HepG2 (cell line): ENCODE data around the gene KIF6. TPM values are rescaled to one million over a fixed set of nuclear protein-coding genes. Genes with fewer than 3 reads are reported as not detected.

Source experiments
- ARNT ChIP-seq: fragments of 450-650 bp; IDR thresholded peaks from 2 replicates; pipeline ENCODE4 v1.6.1; 2017
- ATF6 ChIP-seq: sonication (generic); formaldehyde crosslinking; conservative IDR thresholded peaks from 2 replicates; pipeline ENCODE4 v1.4.0; 2020; ENCODE audit warnings: missing genetic modification reagents
- BRD4 ChIP-seq: sonication (generic); formaldehyde crosslinking; IDR thresholded peaks from 2 replicates; pipeline ENCODE4 v1.4.0; 2020; ENCODE audit warnings: missing genetic modification reagents
- DMTF1 ChIP-seq: sonication (generic); formaldehyde crosslinking; IDR thresholded peaks from 2 replicates; pipeline ENCODE4 v1.4.0; 2020; ENCODE audit warnings: mild to moderate bottlenecking, missing genetic modification reagents
- ETV5 ChIP-seq: IDR thresholded peaks from 2 replicates; pipeline ENCODE4 v1.6.1; 2018; ENCODE audit warnings: missing biosample characterization, missing genetic modification reagents, inconsistent platforms, borderline replicate concordance
- FOSL1 ChIP-seq: sonication (generic); formaldehyde crosslinking; IDR thresholded peaks from 2 replicates; pipeline ENCODE4 v1.9.0; 2021; ENCODE audit warnings: missing genetic modification reagents, borderline replicate concordance
- GABPB1 ChIP-seq: IDR thresholded peaks from 2 replicates; pipeline ENCODE4 v1.6.1; 2016; ENCODE audit warnings: mild to moderate bottlenecking, missing genetic modification reagents, moderate library complexity, missing compliant biosample characterization
- IKZF5 ChIP-seq: IDR thresholded peaks from 2 replicates; pipeline ENCODE4 v1.6.1; 2018; ENCODE audit warnings: missing genetic modification reagents, mild to moderate bottlenecking, missing compliant biosample characterization
- KLF9 ChIP-seq: IDR thresholded peaks from 2 replicates; pipeline ENCODE4 v1.6.1; 2016; ENCODE audit warnings: low read depth
- MED8 ChIP-seq: sonication (generic); formaldehyde crosslinking; IDR thresholded peaks from 2 replicates; pipeline ENCODE4 v1.8.1; 2023; ENCODE audit warnings: mild to moderate bottlenecking, missing genetic modification reagents; ENCODE audit not compliant: insufficient replicate concordance
- NR1H2 ChIP-seq: sonication (generic); formaldehyde crosslinking; IDR thresholded peaks from 2 replicates; pipeline ENCODE4 v1.8.1; 2022; ENCODE audit warnings: low read depth, missing genetic modification reagents, borderline replicate concordance
- PHF8 ChIP-seq: sonication (generic); formaldehyde crosslinking; IDR thresholded peaks from 2 replicates; pipeline ENCODE4 v1.5.0; 2020; ENCODE audit warnings: missing genetic modification reagents
- RAD51 ChIP-seq: fragments of 450-650 bp; IDR thresholded peaks from 2 replicates; pipeline ENCODE4 v1.6.1; 2016; ENCODE audit warnings: borderline replicate concordance
- SNAPC2 ChIP-seq: sonication (generic); formaldehyde crosslinking; IDR thresholded peaks from 2 replicates; pipeline ENCODE4 v1.8.1; 2022; ENCODE audit warnings: mild to moderate bottlenecking, missing genetic modification reagents
- STAG1 ChIP-seq: sonication (generic); formaldehyde crosslinking; IDR thresholded peaks from 2 replicates; pipeline ENCODE4 v1.4.0; 2020; ENCODE audit warnings: missing genetic modification reagents
- TBL1XR1 ChIP-seq: fragments of 150-350 bp; IDR thresholded peaks from 2 replicates; pipeline ENCODE4 v1.6.1; 2014; ENCODE audit warnings: borderline replicate concordance, low read length; ENCODE audit not compliant: partially characterized antibody
- TP53 ChIP-seq: sonication (generic); formaldehyde crosslinking; conservative IDR thresholded peaks from 2 replicates; pipeline ENCODE4 v1.4.0; 2020; ENCODE audit warnings: missing genetic modification reagents
- ZNF121 ChIP-seq: sonication (generic); formaldehyde crosslinking; IDR thresholded peaks from 2 replicates; pipeline ENCODE4 v1.5.0; 2020; ENCODE audit warnings: mild to moderate bottlenecking, missing genetic modification reagents
- ZNF225 ChIP-seq: sonication (generic); formaldehyde crosslinking; IDR thresholded peaks from 2 replicates; pipeline ENCODE4 v1.4.0; 2020; ENCODE audit warnings: mild to moderate bottlenecking, missing genetic modification reagents
- ZNF331 ChIP-seq: sonication (generic); formaldehyde crosslinking; IDR thresholded peaks from 2 replicates; pipeline ENCODE4 v1.4.0; 2020; ENCODE audit warnings: missing genetic modification reagents
- ZNF354B ChIP-seq: sonication (generic); formaldehyde crosslinking; IDR thresholded peaks from 2 replicates; pipeline ENCODE4 v1.8.0; 2022; ENCODE audit warnings: mild to moderate bottlenecking, missing genetic modification reagents
- ZNF546 ChIP-seq: sonication (generic); formaldehyde crosslinking; conservative IDR thresholded peaks from 2 replicates; pipeline ENCODE4 v1.8.1; 2023; ENCODE audit warnings: mild to moderate bottlenecking, missing genetic modification reagents
- ZNF558 ChIP-seq: sonication (generic); formaldehyde crosslinking; IDR thresholded peaks from 2 replicates; pipeline ENCODE4 v1.9.0; 2022; ENCODE audit warnings: mild to moderate bottlenecking, missing genetic modification reagents, borderline replicate concordance
- ZNF737 ChIP-seq: sonication (generic); formaldehyde crosslinking; IDR thresholded peaks from 2 replicates; pipeline ENCODE4 v1.5.0; 2020; ENCODE audit warnings: missing genetic modification reagents, mild to moderate bottlenecking, borderline replicate concordance
- ZNF790 ChIP-seq: sonication (generic); formaldehyde crosslinking; IDR thresholded peaks from 2 replicates; pipeline ENCODE4 v1.8.0; 2022; ENCODE audit warnings: missing genetic modification reagents, mild to moderate bottlenecking, borderline replicate concordance
- polyA plus RNA-seq, 8 experiments: library from polyadenylated mRNA; depleted of rRNA in 3 of 8; stranded (reverse) in 7 of 8; unstranded in 1 of 8; fragments of >200 nt; fragmentation: Illumina TruSeq in 4 of 8; extraction: Trizol in 4 of 8; gene quantifications; 2 replicates each; pipeline versions ENCODE4 v1.2.1 to v1.2.3, GENCODE V29; 2011 to 2016; ENCODE audit warnings: low read depth in 4 of 8, missing spikeins in 1 of 8, mixed read lengths in 1 of 8; ENCODE audit not compliant: insufficient read depth in 1 of 8
- total RNA-seq, 5 experiments: library from RNA; depleted of rRNA; stranded (reverse); fragments of >200 nt; fragmentation: Illumina TruSeq; extraction: Trizol; gene quantifications; 2 replicates each; pipeline ENCODE4 v1.2.3, GENCODE V29; 2016; ENCODE audit warnings: low read depth in 1 of 5
- TF ChIP-seq, protein P1 (sequence below): sonication (generic); formaldehyde crosslinking; IDR thresholded peaks from 2 replicates; pipeline ENCODE4 v1.5.0; 2020; ENCODE audit warnings: missing genetic modification reagents

KIF6 gene
- total and polyA plus RNA-seq, 2 of the 13 experiments (the other 11 are each of a cell fraction or from before 2014, with no cell fraction given) = 0.04 to 0.27 TPM

DNA sequence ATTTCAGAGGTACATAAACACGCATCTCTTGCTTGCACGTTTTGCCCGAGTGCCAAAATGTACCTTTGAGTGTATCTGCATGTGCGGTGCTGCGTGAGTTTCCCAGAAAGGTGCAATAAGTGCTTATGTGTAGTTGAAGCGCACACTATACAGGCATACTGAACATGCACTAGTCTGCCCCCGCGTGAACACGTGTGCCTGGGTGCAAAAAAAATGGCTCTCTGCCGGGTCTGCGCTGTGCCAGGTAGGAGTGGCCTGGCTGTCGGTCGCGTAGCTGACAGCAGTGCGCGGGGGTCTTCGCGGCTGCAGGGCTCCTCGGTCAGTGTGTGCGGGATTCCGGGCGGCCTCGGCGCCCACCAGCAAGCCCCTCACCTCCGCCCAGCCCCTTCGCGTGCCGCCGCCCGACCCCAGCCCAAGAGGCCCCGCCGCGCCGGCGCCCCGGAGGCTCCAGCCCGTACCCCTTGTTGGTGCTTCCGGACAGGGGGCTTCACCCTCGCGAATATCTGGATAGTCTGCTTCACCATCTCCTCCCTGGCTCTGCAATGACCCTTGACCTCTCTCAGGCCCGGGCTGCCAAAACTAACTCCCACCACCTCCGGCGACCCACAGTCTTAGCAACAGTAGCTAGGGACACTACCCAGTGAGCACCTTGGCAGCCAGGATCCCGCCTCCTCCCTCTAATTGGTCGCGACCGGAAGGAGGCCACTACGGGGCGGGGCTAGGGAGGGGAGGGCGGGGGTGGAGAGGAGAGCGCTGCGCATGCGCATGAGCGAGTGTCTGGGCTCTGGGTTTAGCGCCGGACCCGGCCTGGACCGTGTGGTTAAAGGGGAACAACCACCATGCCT lies at the start of gene KIF6 (continued):
- TF ChIP-seq ZNF331 (no peak), TP53 (no peak), KLF9 (no peak), ZNF121 (CRISPR knock-in tag) (no peak), ZNF737 (CRISPR knock-in tag) (no peak), FOSL1 (CRISPR knock-in tag) (no peak), MED8 (CRISPR knock-in tag) (no peak), DMTF1 (no peak), ZNF790 (no peak), ARNT (no peak), ATF6 (CRISPR knock-in tag) (no peak), PHF8 (CRISPR knock-in tag) (peak; percentile 39; the same call in 1 of the 2 replicates), NR1H2 (CRISPR knock-in tag) (no peak), RAD51 (no peak), ZNF354B (CRISPR knock-in tag) (no peak), ZNF558 (CRISPR knock-in tag) (no peak), TBL1XR1 (peak; percentile 19), STAG1 (CRISPR knock-in tag) (no peak), IKZF5 (CRISPR knock-in tag) (no peak), ZNF225 (no peak), BRD4 (CRISPR knock-in tag) (no peak), ETV5 (no peak), GABPB1 (peak; percentile 89), SNAPC2 (CRISPR knock-in tag) (no peak; the same call in 1 of the 2 replicates), ZNF546 (no peak)
- TF ChIP-seq, protein P1, sequence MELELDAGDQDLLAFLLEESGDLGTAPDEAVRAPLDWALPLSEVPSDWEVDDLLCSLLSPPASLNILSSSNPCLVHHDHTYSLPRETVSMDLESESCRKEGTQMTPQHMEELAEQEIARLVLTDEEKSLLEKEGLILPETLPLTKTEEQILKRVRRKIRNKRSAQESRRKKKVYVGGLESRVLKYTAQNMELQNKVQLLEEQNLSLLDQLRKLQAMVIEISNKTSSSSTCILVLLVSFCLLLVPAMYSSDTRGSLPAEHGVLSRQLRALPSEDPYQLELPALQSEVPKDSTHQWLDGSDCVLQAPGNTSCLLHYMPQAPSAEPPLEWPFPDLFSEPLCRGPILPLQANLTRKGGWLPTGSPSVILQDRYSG (CRISPR knock-in tag) = no peak
